Sigmoid colon (tissue), 7 donors: ENCODE data around the gene SYNGR3. TPM values are rescaled to one million over a fixed set of nuclear protein-coding genes. Genes with fewer than 3 reads are reported as not detected.

Experiments used
- DNase-seq: peaks from one replicate; pipeline ENCODE4 v3.0.0-alpha.2; 2019
- H3K27ac ChIP-seq, 4 donors: fragments of 200-600 bp; sonication (generic); one replicate each; pipeline ENCODE4 v1.5.1; 2016 to 2019; ENCODE audit warnings: mild to moderate bottlenecking in 1 of 4
- H3K27me3 ChIP-seq, 3 donors: fragments of 200-600 bp; sonication (generic); one replicate each; pipeline ENCODE4 v1.5.1; 2019; ENCODE audit warnings: mild to moderate bottlenecking in 1 of 3
- H3K36me3 ChIP-seq, 4 donors: fragments of 200-600 bp; sonication (generic); one replicate each; pipeline ENCODE4 v1.5.1; 2016 to 2019
- H3K4me1 ChIP-seq, 4 donors: fragments of 200-600 bp; sonication (generic); one replicate each; pipeline ENCODE4 v1.5.1; 2017 to 2019
- H3K4me3 ChIP-seq, 4 donors: fragments of 200-600 bp; sonication (generic); one replicate each; pipeline ENCODE4 v1.5.1; 2017 to 2019; ENCODE audit warnings: mild to moderate bottlenecking in 2 of 4, moderate library complexity in 1 of 4
- H3K9me3 ChIP-seq, 4 donors: fragments of 200-600 bp in 3 of 4; sonication (generic) in 3 of 4; one replicate each; pipeline versions ENCODE4 v1.5.1 to v1.6.1; 2013 to 2019
- EP300 ChIP-seq, 4 donors: sonication (generic); formaldehyde crosslinking; IDR thresholded peaks; one replicate each; pipeline ENCODE4 v1.6.1; 2017; ENCODE audit warnings: antibody characterized with exemption in 4 of 4
- POLR2A ChIP-seq, 2 donors: fragments of 450-650 bp; IDR thresholded peaks; one replicate each; pipeline ENCODE4 v1.6.1; 2016; ENCODE audit warnings: antibody characterized with exemption in 2 of 2, mild to moderate bottlenecking in 2 of 2, moderate library complexity in 2 of 2
- POLR2AphosphoS5 ChIP-seq, 4 donors: sonication (generic); formaldehyde crosslinking; IDR thresholded peaks; one replicate each; pipeline ENCODE4 v1.6.1; 2017; ENCODE audit warnings: antibody characterized with exemption in 4 of 4
- WGBS, 2 donors: extraction: QIAGEN DNeasy Blood & Tissue Kit; methylation state at CpG; one replicate each; pipeline ENCODE4 v1.1.7; 2013; 5-methylcytosine and 5-hydroxymethylcytosine counted together
- intact Hi-C: fragments of 100-400 bp; cut with DNase I; formaldehyde crosslinking; loops from one replicate; pipeline ENCODE4 v1.15.1; 2023
- polyA plus RNA-seq, 3 donors: library from polyadenylated mRNA; stranded (reverse); fragments of 200-250 nt; gene quantifications; one replicate each; pipeline ENCODE4 v1.2.3, GENCODE V29; 2013
- total RNA-seq, 4 donors: library from RNA; depleted of rRNA; stranded (reverse); fragments of >200 nt; gene quantifications; one replicate each; pipeline ENCODE4 v1.1.0, GENCODE V29; 2016
- TF ChIP-seq, protein P1 (sequence below), 4 experiments: fragments of 450-650 bp in 3 of 4; fragments of 200-600 bp in 1 of 4; IDR thresholded peaks; one replicate each; pipeline ENCODE4 v1.5.1; 2016 to 2019; ENCODE audit warnings: antibody characterized with exemption in 4 of 4, mild to moderate bottlenecking in 3 of 4, moderate library complexity in 2 of 4
- donor health status: healthy with polysubstance abuse.
- donor health status: Bipolar disorder and iron deficiency.
- donor health status: healthy.

Gene SYNGR3
- total and polyA plus RNA-seq, 7 donors: 0.60 to 8.3 (median 4.0) TPM

DNA sequence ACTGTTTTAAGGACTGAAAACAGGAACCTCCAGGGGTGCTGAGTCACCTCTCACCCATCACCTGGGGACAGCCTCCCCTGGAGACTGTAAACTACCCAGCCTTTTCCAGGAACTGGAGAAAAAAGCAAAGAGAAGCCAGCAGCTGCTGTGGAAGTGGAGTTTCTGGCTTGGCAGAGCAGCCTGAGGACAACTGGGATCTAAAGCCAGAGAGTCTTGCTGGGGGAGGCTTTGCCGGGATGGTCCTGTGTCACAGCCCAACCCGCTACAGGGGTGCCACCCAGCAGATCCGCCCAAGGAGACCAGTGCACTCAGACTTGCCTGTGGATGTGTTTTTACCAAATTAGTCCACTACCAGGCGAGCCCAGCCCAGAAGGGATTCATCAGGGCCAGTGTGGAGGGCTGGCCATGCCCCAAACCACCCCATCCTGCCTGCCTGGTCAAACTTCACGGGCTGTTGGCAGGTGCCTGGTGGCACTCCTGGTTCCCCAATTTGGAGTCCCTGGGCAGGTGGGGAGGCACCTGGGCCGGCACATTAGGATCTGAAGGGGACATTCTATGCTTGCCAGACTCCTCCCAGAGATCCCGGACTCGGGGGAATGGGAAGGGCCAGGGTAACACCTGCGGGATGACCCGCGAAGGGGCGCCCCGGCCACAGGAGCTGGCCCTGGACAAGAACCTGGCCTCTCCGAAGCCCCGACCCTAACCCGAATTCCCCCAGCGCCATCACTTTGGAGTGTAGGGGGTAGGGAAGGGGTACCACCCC is 47.5 kb upstream of the SYNGR3 start:
- no peaks in the 10 kb centered on the region for H3K27me3 ChIP-seq
- TF ChIP-seq EP300 (IDR thresholded peaks at IDR 0.05): no peak
- peak in 1 of 4 donors; percentile 16 for TF ChIP-seq POLR2AphosphoS5 (IDR thresholded peaks at IDR 0.05)
- peak; percentile 75 for DNase-seq
- intact Hi-C loops: no loop called here
- peaks cover 0 to 30% (median 14%) of the 10 kb centered on the region in 4 donors for H3K4me1 ChIP-seq
- H3K27ac ChIP-seq: peak overlapping the region; percentile 84 to 90 (median 87)
- 8 to 14% methylated on average over 17 of the region's 17 CpGs for WGBS, 2 donors
- peaks cover 0 to 41% (median 27%) of the 10 kb centered on the region in 4 donors for H3K36me3 ChIP-seq
- H3K4me3 ChIP-seq: peak overlapping the region; percentile 78 to 95 (median 83)
- H3K9me3 ChIP-seq: no peaks in the 10 kb centered on the region

DNA sequence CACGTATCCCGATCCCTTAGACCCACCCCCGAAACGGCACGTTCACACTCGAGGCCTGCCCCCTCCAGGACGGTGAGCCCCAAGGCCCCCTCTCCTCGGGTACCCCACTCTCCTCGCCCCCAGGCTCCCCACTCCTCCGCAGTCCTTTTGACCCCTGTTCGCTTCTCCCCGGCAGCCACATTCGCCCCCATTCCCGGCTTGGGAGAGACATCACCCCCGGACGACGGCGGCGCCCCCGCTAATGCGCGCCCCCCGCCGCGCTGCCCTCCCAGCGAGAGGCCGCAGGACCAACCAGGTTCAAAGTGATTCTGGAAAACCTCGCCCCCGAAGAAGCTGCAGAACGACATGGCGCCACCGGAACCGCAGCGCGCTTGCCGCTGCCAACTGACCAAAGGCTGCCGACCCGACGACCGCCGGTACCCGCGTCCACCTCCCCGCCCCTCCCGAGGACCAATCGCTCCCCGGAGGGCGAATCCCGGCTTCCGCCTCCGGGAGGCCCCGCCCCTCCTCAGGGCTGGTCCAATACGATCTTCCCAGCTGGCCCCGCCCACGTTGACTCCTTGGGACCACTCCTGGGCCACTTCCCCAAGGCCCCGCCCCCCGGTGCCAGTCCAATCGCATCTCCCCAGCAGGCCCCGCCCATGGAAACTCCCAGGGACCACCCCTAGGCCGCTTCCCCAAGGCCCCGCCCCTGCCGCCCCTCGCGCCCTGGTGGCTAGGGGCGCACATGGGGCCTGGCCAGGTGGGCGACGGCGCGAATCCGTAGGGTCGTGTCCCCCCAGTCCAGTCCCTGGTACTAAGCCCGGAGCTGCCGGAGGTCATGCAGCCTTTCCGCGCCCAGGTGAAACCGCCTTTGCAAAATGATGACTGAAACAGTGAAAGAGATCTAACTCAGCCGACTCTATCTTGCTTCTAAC is 46.7 kb upstream of the SYNGR3 start, which contains the start of gene MSRB1:
Gene MSRB1, minus strand, starts transcription at position 390 of the 917 bp plus-strand sequence. Its CDS starts 43 bp downstream, at position 347.
- Histone ChIP-seq H3K27me3 (no peaks in the 10 kb centered on the region), H3K27ac (peak within 1 kb of the TSS; percentile 84 to 90 (median 87)), H3K4me1 (peaks cover 0 to 30% (median 14%) of the 10 kb centered on the region in 4 donors), H3K4me3 (peak within 1 kb of the TSS; percentile 78 to 95 (median 83)), H3K9me3 (no peaks in the 10 kb centered on the region), H3K36me3 (peaks cover 0 to 32% (median 23%) of the 10 kb centered on the region in 4 donors)
- 1% methylated on average over 77 of the region's 77 CpGs for WGBS, 2 donors
- TF ChIP-seq POLR2AphosphoS5 (IDR thresholded peaks at IDR 0.05): peak; percentile 96 to 99 (median 98)
- TF ChIP-seq, protein P1, sequence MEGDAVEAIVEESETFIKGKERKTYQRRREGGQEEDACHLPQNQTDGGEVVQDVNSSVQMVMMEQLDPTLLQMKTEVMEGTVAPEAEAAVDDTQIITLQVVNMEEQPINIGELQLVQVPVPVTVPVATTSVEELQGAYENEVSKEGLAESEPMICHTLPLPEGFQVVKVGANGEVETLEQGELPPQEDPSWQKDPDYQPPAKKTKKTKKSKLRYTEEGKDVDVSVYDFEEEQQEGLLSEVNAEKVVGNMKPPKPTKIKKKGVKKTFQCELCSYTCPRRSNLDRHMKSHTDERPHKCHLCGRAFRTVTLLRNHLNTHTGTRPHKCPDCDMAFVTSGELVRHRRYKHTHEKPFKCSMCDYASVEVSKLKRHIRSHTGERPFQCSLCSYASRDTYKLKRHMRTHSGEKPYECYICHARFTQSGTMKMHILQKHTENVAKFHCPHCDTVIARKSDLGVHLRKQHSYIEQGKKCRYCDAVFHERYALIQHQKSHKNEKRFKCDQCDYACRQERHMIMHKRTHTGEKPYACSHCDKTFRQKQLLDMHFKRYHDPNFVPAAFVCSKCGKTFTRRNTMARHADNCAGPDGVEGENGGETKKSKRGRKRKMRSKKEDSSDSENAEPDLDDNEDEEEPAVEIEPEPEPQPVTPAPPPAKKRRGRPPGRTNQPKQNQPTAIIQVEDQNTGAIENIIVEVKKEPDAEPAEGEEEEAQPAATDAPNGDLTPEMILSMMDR (IDR thresholded peaks at IDR 0.05): no peak
- TF ChIP-seq POLR2A (IDR thresholded peaks at IDR 0.05): peak; percentile 93 to 95
- TF ChIP-seq EP300 (IDR thresholded peaks at IDR 0.05): no peak
- peak; percentile 100 for DNase-seq
- intact Hi-C loops: no loop called here

DNA sequence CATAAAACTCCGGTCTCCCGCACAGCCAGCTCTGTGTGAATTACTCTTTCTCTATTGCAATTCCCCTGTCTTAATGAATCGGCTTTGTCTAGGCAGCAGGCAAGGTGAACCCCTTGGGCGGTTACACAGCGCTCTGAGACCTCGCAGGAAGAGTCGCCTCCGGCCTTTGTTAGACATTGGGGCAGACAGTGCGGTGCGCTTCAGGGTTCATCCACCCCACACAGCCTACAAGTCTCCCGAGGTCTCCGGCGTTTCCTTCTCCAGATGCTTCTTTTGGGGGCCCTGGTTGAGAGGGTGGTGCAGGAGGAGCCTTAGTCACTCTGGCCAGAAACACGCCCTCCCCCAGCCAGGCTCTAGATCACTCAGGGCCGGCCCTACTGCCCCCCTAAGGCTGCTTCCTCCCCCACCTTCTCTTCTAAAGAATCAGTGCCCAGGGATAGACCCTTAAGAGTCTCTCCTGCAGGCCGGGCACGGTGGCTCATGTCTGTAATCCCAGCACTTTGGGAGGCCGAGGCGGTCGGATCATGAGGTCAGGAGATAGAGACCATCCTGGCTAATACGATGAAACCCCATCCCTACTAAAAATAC is 45.1 kb upstream of the SYNGR3 start:
- Histone ChIP-seq H3K27ac (no peak overlapping the region), H3K4me1 (peaks cover 0 to 30% (median 14%) of the 10 kb centered on the region in 4 donors), H3K9me3 (no peaks in the 10 kb centered on the region), H3K36me3 (peaks cover 0 to 16% (median 8%) of the 10 kb centered on the region in 4 donors), H3K4me3 (no peak overlapping the region), H3K27me3 (no peaks in the 10 kb centered on the region)
- TF ChIP-seq POLR2AphosphoS5 (IDR thresholded peaks at IDR 0.05) (no peak), POLR2A (IDR thresholded peaks at IDR 0.05) (no peak), EP300 (IDR thresholded peaks at IDR 0.05) (no peak)
- TF ChIP-seq, protein P1 (IDR thresholded peaks at IDR 0.05): no peak
- intact Hi-C loops: no loop called here
- DNase-seq: peak; percentile 61
- 92 to 96% methylated on average over 21 of the region's 21 CpGs for WGBS, 2 donors

DNA sequence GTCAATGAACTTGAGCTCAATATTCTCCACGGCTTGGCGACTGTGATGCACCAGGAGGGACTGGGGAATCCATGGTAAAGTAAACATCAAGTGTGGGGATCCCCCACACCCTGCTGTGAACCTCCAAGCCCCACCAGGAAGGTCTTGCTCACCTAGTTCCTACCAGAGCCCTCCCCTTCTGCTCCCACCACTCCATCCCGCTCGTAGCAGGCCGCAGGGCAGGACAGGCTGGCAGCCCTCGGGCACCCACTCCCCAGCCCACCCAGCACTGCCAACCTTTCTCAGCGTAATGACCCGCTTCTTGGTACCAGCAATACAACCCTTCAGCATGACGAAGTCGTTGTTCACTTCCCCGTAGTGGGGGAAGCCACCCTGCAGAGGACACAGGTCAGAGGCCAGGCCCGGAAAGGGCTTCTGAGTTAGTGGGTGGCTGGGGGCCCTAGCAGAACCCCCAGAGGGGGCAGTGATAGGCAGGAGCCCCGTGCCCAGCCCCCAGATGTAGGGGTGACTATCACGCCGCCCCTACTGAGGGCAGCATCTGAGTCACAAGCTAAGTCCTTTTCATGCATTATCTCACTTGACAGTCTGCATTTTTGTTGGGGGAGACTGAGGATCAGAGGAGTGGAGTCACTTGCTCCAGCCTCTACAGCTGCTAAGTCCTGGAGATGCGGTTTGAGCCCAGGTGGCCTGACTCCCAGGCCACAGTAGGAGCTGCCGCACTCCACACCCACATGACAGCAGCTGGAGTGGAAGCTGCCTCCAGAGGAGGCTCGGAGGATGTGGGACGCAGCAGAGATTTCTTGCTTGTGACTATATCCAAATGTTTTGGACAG is 44.0 kb upstream of the SYNGR3 start:
- Histone ChIP-seq H3K27ac (no peak overlapping the region), H3K4me3 (no peak overlapping the region), H3K9me3 (no peaks in the 10 kb centered on the region), H3K27me3 (no peaks in the 10 kb centered on the region), H3K36me3 (peaks cover 0 to 5% (median 1%) of the 10 kb centered on the region in 4 donors), H3K4me1 (peaks cover 0 to 29% (median 14%) of the 10 kb centered on the region in 4 donors)
- intact Hi-C loops: no loop called here
- 86 to 91% methylated on average over 19 of the region's 19 CpGs for WGBS, 2 donors
- TF ChIP-seq, protein P1 (IDR thresholded peaks at IDR 0.05): no peak
- no peak for TF ChIP-seq EP300 (IDR thresholded peaks at IDR 0.05)
- no peak for TF ChIP-seq POLR2A (IDR thresholded peaks at IDR 0.05)
- TF ChIP-seq POLR2AphosphoS5 (IDR thresholded peaks at IDR 0.05): no peak
- DNase-seq: no peak
